ENCODE results near the gene GRAMD1A.

Gene GRAMD1A

GRCh38 chr19:35015954-35016351 lies 15.8 kb downstream of the GRAMD1A start:
- Histone ChIP-seq H3K9me3 (no peaks in the 10 kb centered on the region), H3K4me1 (no peaks in the 10 kb centered on the region), H3K27me3 (no peaks in the 10 kb centered on the region), H3K4me3 (ENCODE audit: low read depth, low read length) (no peak overlapping the region), H3K36me3 (peaks cover 69% of the 10 kb centered on the region)
- TF ChIP-seq CTCF (IDR thresholded peaks at IDR 0.05; ENCODE audit: low read depth, low read length), result no peak
- DNase-seq, result no peak

- peaks cover 71% of the 10 kb centered on the region for H3K36me3 ChIP-seq
- no peaks in the 10 kb centered on the region for H3K4me1 ChIP-seq
- no peaks in the 10 kb centered on the region for H3K27me3 ChIP-seq
- no peak for TF ChIP-seq CTCF (IDR thresholded peaks at IDR 0.05; ENCODE audit: low read depth, low read length)
- no peaks in the 10 kb centered on the region for H3K9me3 ChIP-seq
- DNase-seq, result no peak
- H3K4me3 ChIP-seq (ENCODE audit: low read depth, low read length), result no peak overlapping the region
Observed at GRCh38 chr19:35017507-35017906, 17.4 kb downstream of the GRAMD1A start.

GRCh38 chr19:35018379-35018778 lies 18.3 kb downstream of the GRAMD1A start:
- Histone ChIP-seq H3K36me3 (peaks cover 71% of the 10 kb centered on the region), H3K4me3 (ENCODE audit: low read depth, low read length) (no peak overlapping the region), H3K9me3 (no peaks in the 10 kb centered on the region), H3K27me3 (no peaks in the 10 kb centered on the region), H3K4me1 (no peaks in the 10 kb centered on the region)
- DNase-seq, result no peak
- TF ChIP-seq CTCF (IDR thresholded peaks at IDR 0.05; ENCODE audit: low read depth, low read length), result no peak

- Histone ChIP-seq H3K9me3 (no peaks in the 10 kb centered on the region), H3K36me3 (peaks cover 75% of the 10 kb centered on the region), H3K4me3 (ENCODE audit: low read depth, low read length) (no peak overlapping the region), H3K4me1 (no peaks in the 10 kb centered on the region), H3K27me3 (no peaks in the 10 kb centered on the region)
- no peak for DNase-seq
- TF ChIP-seq CTCF (IDR thresholded peaks at IDR 0.05; ENCODE audit: low read depth, low read length), result no peak
Observed at GRCh38 chr19:35019144-35019543, 19.0 kb downstream of the GRAMD1A start.

GRCh38 chr19:35021016-35021415 lies 20.9 kb downstream of the GRAMD1A start:
- H3K9me3 ChIP-seq, result no peaks in the 10 kb centered on the region
- H3K4me3 ChIP-seq (ENCODE audit: low read depth, low read length), result no peak overlapping the region
- no peak for DNase-seq
- H3K4me1 ChIP-seq, result no peaks in the 10 kb centered on the region
- no peaks in the 10 kb centered on the region for H3K27me3 ChIP-seq
- no peak for TF ChIP-seq CTCF (IDR thresholded peaks at IDR 0.05; ENCODE audit: low read depth, low read length)
- peaks cover 72% of the 10 kb centered on the region for H3K36me3 ChIP-seq

- Histone ChIP-seq H3K27me3 (no peaks in the 10 kb centered on the region), H3K9me3 (no peaks in the 10 kb centered on the region), H3K36me3 (peaks cover 72% of the 10 kb centered on the region), H3K4me1 (no peaks in the 10 kb centered on the region), H3K4me3 (ENCODE audit: low read depth, low read length) (no peak overlapping the region)
- no peak for TF ChIP-seq CTCF (IDR thresholded peaks at IDR 0.05; ENCODE audit: low read depth, low read length)
- no peak for DNase-seq
Observed at GRCh38 chr19:35021596-35021995, 21.5 kb downstream of the GRAMD1A start.

All from BE2C (cell line).